Stomach smooth muscle (tissue), 2 donors: ENCODE data around the gene ZNF677.
"Not testable (repeated sequence)": the region's sequence is repeated elsewhere in the genome, so short reads cannot be mapped to it uniquely, and the experiment has no call there.

ENCODE experiments used
- H3K27ac ChIP-seq: one replicate; pipeline ENCODE4 v1.7.0; 2013; ENCODE audit warnings: mild to moderate bottlenecking, low read length, inconsistent platforms
- H3K27me3 ChIP-seq, 2 donors: one replicate each; pipeline ENCODE4 v1.7.0; 2013; ENCODE audit warnings: low read length in 2 of 2; ENCODE audit not compliant: insufficient read depth in 2 of 2, control insufficient read depth in 1 of 2
- H3K36me3 ChIP-seq, 2 donors: one replicate each; pipeline ENCODE4 v1.7.0; 2013; ENCODE audit warnings: low read length in 2 of 2; ENCODE audit not compliant: control insufficient read depth in 2 of 2, insufficient read depth in 2 of 2
- H3K4me1 ChIP-seq: one replicate; pipeline ENCODE4 v1.7.0; 2013; ENCODE audit warnings: low read length; ENCODE audit not compliant: control insufficient read depth, insufficient read depth
- H3K4me3 ChIP-seq, 2 donors: one replicate each; pipeline ENCODE4 v1.7.0; 2013; ENCODE audit warnings: low read length in 2 of 2
- H3K9ac ChIP-seq, 2 donors: one replicate each; pipeline ENCODE4 v1.7.0; 2013; ENCODE audit warnings: low read length in 2 of 2, mild to moderate bottlenecking in 1 of 2
- H3K9me3 ChIP-seq, 2 donors: one replicate each; pipeline ENCODE4 v1.7.0; 2013; ENCODE audit warnings: low read length in 2 of 2; ENCODE audit not compliant: control insufficient read depth in 2 of 2
- donor health status: healthy.
- donor health status: Pancreatic carcinoma.

The ZNF677 gene

GRCh38 chr19:53192771-53193534 is 61.7 kb downstream of the ZNF677 start, which contains the start of gene ZNF665:
ZNF665 (minus strand) TSS chr19:53193358; CDS start chr19:53182898, 10,460 bp downstream.
- no peaks in the 10 kb centered on the region for H3K9me3 ChIP-seq
- no peaks in the 10 kb centered on the region for H3K27me3 ChIP-seq
- H3K4me1 ChIP-seq = peaks cover 13% of the 10 kb centered on the region
- H3K4me3 ChIP-seq = peak within 1 kb of the TSS; percentile 91 to 92
- H3K36me3 ChIP-seq = peaks cover 0 to 2% of the 10 kb centered on the region in 2 donors
- peak within 1 kb of the TSS; percentile 90 for H3K9ac ChIP-seq
- peak within 1 kb of the TSS; percentile 78 for H3K27ac ChIP-seq

DNA sequence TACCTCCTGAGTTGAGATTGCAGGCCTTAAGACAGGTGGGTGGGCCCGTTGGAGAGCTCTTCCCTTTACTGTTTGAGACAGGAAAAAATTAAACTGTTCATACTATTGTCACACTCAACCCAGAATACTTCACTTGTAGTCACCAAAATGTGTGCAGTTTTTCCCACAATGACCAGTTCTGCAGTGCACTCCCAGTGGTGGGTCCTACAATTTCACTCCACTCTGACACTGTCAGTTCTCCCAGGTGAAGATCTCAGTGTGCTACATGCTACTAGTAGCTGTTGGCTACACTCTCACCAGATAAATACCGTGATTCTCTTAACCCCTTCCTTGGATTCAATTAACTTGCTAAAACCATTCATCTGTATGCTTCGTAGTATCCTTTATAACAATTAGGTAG is 64.4 kb downstream of the ZNF677 start:
- Histone ChIP-seq H3K9ac (no peak overlapping the region), H3K27me3 (no peaks in the 10 kb centered on the region), H3K27ac (no peak overlapping the region)

GRCh38 chr19:53189691-53190198 is 64.9 kb downstream of the ZNF677 start:
- not testable (repeated sequence) for H3K9ac ChIP-seq, H3K27me3 ChIP-seq, H3K4me3 ChIP-seq, H3K27ac ChIP-seq, H3K4me1 ChIP-seq, H3K9me3 ChIP-seq, H3K36me3 ChIP-seq

More for the DNA sequence above, 64.4 kb downstream of the ZNF677 start:
- Histone ChIP-seq H3K4me3 (no peak overlapping the region), H3K4me1 (peaks cover 9% of the 10 kb centered on the region), H3K9me3 (no peaks in the 10 kb centered on the region), H3K36me3 (peaks cover 0 to 2% of the 10 kb centered on the region in 2 donors)
